BLaER1 (cell line): ENCODE measurements around the gene FAM217A.

ENCODE experiments used
- H3K27ac ChIP-seq: shearing (Covaris generic); formaldehyde crosslinking; 2 replicates; pipeline ENCODE4 v1.8.1; 2022
- H3K27me3 ChIP-seq: shearing (Covaris generic); formaldehyde crosslinking; 2 replicates; pipeline ENCODE4 v1.8.1; 2022
- H3K36me3 ChIP-seq: shearing (Covaris generic); formaldehyde crosslinking; 2 replicates; pipeline ENCODE4 v1.8.1; 2022
- H3K4me1 ChIP-seq: shearing (Covaris generic); formaldehyde crosslinking; 2 replicates; pipeline ENCODE4 v1.8.1; 2022
- H3K4me2 ChIP-seq: shearing (Covaris generic); formaldehyde crosslinking; 2 replicates; pipeline ENCODE4 v1.8.1; 2022
- H3K4me3 ChIP-seq: shearing (Covaris generic); formaldehyde crosslinking; 2 replicates; pipeline ENCODE4 v1.8.1; 2022
- H3K9ac ChIP-seq: shearing (Covaris generic); formaldehyde crosslinking; 2 replicates; pipeline ENCODE4 v1.8.1; 2022
- H3K9me3 ChIP-seq: shearing (Covaris generic); formaldehyde crosslinking; 2 replicates; pipeline ENCODE4 v1.8.1; 2022
- H4K20me1 ChIP-seq: shearing (Covaris generic); formaldehyde crosslinking; 2 replicates; pipeline ENCODE4 v1.8.1; 2022
- Cebpa-rat ChIP-seq: shearing (Covaris generic); IDR thresholded peaks from 2 replicates; pipeline ENCODE4 v1.8.1; 2022

The FAM217A gene

DNA sequence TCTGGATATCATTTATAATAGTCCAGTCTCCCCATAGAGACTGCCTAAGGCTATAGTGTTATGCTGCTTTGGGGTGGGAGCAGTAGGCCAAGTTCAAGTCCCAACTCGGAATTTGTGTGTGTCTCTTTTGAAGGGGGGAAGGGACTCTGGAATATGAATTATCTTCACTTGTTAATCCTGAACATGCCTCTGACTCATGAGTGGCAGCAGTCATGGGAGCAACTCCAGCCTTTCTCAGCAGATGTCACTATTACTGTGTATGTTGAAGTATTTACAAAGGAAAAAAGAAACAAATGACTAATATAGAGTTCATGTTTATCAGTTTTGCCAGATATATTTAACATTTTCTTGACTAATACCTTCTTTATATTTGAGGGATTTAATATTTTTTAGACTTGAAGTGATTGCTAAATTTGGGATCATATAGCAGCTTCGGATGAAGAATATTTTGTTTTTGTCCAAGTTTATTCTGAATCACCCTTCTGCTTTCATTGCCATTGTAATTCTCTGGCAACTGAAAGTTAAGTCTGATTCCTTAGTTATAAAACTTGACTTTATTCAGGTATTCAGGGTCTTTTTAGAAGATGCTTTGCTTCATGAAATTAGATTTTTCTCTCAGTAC, 23.4 kb downstream of the FAM217A start:
- Histone ChIP-seq H3K27ac (no peak overlapping the region), H3K4me2 (no peak overlapping the region), H3K4me1 (no peaks in the 10 kb centered on the region), H3K36me3 (peaks cover 97% of the 10 kb centered on the region), H3K4me3 (no peak overlapping the region), H3K27me3 (no peaks in the 10 kb centered on the region), H4K20me1 (peaks cover 50% of the 10 kb centered on the region), H3K9ac (no peak overlapping the region), H3K9me3 (no peaks in the 10 kb centered on the region)
- TF ChIP-seq Cebpa-rat, result no peak

DNA sequence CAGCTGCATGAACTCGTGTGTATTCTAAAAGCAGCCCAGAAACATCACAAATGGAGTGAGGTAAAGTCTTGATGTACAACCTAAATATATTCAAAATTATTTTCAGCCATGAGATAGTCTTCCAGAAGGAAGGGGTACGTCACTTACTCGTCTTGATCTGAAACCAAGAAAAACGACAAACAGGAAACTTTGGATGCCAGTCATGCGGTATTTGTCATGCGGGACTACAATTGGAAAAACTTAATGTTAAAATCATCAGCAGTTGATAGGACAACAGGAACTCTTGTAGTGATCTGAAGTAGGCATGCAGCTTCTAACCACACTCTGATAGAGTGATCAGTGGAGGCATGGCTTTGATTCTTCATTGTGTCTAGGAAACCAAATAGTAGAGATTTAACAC, 29.7 kb downstream of the FAM217A start:
- Histone ChIP-seq H3K9me3 (no peaks in the 10 kb centered on the region), H3K4me2 (no peak overlapping the region), H3K27me3 (no peaks in the 10 kb centered on the region), H3K4me1 (no peaks in the 10 kb centered on the region), H4K20me1 (peaks cover 57% of the 10 kb centered on the region), H3K9ac (no peak overlapping the region), H3K4me3 (no peak overlapping the region), H3K36me3 (peaks cover 95% of the 10 kb centered on the region), H3K27ac (no peak overlapping the region)
- TF ChIP-seq Cebpa-rat, result no peak

DNA sequence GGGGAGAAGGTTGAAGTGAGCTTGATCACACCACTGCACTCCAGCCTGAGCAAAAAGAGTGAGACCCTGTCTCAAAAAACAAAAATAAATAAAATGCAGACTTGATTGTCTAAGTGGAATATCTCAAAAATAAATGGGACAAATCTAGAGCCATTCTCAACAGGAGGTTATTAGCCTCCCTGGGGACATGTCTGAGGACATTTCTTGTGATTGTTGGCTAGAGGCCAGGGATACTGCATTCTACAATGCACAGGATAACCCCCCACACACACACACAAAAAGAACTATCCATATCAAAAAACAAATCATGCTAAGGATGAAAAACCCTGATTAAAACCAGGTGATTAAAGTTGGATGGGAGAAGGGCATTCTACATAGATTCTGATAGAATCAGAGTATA, 37.5 kb downstream of the FAM217A start:
- H3K27ac ChIP-seq, result no peak overlapping the region
- 0 out of 2 replicates have a peak, but pooled peaks cover 4% of the 10 kb centered on the region for H3K4me1 ChIP-seq
- no peak for TF ChIP-seq Cebpa-rat
- peaks cover 95% of the 10 kb centered on the region for H3K36me3 ChIP-seq
- H3K4me3 ChIP-seq, result no peak overlapping the region
- H4K20me1 ChIP-seq, result peaks cover 95% of the 10 kb centered on the region
- no peak overlapping the region for H3K4me2 ChIP-seq
- no peak overlapping the region for H3K9ac ChIP-seq
- no peaks in the 10 kb centered on the region for H3K9me3 ChIP-seq
- H3K27me3 ChIP-seq, result no peaks in the 10 kb centered on the region

DNA sequence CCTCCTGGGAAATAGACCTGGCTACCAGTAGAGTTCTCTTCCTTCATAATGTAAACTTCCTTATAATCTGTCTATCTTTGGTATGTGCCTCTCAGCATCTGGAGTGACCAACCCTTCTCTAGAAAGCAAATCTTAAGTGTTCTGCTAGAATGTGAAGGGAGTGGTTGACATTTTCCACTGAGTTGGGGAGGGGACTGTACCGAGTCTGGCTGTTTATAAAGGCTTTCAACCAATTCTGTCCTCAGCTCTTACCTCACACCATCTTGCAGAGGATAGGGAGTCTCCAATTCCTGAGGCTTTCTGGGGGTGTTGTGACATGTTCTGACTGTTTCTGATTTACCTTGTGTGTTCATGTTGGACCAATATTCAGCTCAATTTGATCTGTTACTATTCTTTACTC, 39.6 kb downstream of the FAM217A start:
- H3K9me3 ChIP-seq, result no peaks in the 10 kb centered on the region
- H3K4me3 ChIP-seq, result no peak overlapping the region
- no peak for TF ChIP-seq Cebpa-rat
- no peak overlapping the region for H3K9ac ChIP-seq
- H3K27me3 ChIP-seq, result no peaks in the 10 kb centered on the region
- H3K36me3 ChIP-seq, result peaks cover 92% of the 10 kb centered on the region
- peaks cover 95% of the 10 kb centered on the region for H4K20me1 ChIP-seq
- no peak overlapping the region for H3K4me2 ChIP-seq
- H3K27ac ChIP-seq, result no peak overlapping the region
- H3K4me1 ChIP-seq, result 0 out of 2 replicates have a peak, but pooled peaks cover 4% of the 10 kb centered on the region

DNA sequence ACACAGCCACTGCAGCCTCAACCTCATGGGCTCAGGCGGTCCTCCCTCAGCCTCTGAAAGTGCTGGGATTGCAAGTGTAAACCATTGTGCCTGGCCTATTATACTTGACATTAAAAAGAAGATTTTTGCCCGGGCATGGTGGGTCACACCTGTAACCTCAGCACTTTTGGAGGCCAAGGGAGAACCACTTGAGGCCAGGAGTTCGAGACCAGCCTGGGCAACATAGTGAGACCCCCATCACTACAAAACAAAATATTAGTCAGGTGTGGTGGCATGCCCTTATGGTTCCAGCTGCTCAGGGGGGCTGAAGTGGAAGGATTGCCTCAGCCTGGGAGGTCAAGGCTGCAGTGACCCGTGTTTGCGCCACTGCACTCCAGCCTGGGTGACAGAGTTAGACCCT, 42.4 kb downstream of the FAM217A start:
- TF ChIP-seq Cebpa-rat, result no peak
- H3K36me3 ChIP-seq, result peaks cover 83% of the 10 kb centered on the region

DNA sequence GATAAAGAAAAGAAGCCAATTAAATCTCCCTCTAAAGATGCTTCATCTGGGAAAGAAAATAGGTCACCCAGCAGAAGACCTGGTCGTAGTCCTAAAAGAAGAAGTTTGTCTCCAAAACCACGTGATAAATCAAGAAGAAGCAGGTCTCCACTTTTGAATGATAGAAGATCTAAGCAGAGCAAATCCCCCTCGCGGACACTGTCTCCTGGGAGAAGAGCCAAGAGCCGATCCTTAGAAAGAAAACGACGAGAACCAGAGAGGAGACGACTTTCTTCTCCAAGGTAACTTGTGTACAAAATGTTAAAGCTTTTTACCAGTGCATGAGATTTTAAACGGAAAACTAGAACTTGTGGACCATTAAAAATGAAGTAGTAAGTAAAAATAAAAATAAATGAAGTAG, 46.5 kb downstream of the FAM217A start:
- Histone ChIP-seq H3K27ac (no peak overlapping the region), H3K9me3 (no peaks in the 10 kb centered on the region), H3K36me3 (peaks cover 84% of the 10 kb centered on the region), H3K9ac (no peak overlapping the region), H3K4me2 (no peak overlapping the region), H3K27me3 (no peaks in the 10 kb centered on the region), H3K4me1 (0 out of 2 replicates have a peak, but pooled peaks cover 7% of the 10 kb centered on the region), H3K4me3 (no peak overlapping the region), H4K20me1 (peaks cover 100% of the 10 kb centered on the region)
- no peak for TF ChIP-seq Cebpa-rat

More for the DNA sequence above, 42.4 kb downstream of the FAM217A start:
- Histone ChIP-seq H3K4me3 (no peak overlapping the region), H3K9ac (no peak overlapping the region), H3K9me3 (no peaks in the 10 kb centered on the region), H3K27me3 (no peaks in the 10 kb centered on the region), H3K4me1 (0 out of 2 replicates have a peak, but pooled peaks cover 4% of the 10 kb centered on the region), H3K4me2 (no peak overlapping the region), H4K20me1 (peaks cover 99% of the 10 kb centered on the region), H3K27ac (no peak overlapping the region)

DNA sequence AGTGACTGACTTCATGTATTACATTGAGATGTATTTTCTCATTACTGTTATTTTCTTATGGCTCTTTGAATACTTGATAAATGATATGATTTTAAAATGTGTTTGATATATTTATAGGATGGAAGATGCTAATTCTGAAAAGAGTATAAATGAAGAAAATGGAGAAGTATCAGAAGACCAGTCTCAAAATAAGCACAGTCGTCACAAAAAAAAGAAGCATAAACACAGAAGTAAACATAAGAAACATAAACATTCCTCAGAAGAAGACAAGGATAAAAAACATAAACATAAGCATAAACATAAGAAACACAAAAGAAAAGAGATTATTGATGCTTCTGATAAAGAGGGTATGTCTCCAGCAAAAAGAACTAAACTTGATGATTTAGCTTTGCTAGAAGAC, 47.5 kb downstream of the FAM217A start:
- Histone ChIP-seq H4K20me1 (peaks cover 100% of the 10 kb centered on the region), H3K4me1 (0 out of 2 replicates have a peak, but pooled peaks cover 7% of the 10 kb centered on the region), H3K4me2 (no peak overlapping the region), H3K36me3 (peaks cover 82% of the 10 kb centered on the region), H3K4me3 (no peak overlapping the region), H3K9ac (no peak overlapping the region), H3K27ac (no peak overlapping the region), H3K27me3 (no peaks in the 10 kb centered on the region), H3K9me3 (no peaks in the 10 kb centered on the region)
- TF ChIP-seq Cebpa-rat, result no peak

DNA sequence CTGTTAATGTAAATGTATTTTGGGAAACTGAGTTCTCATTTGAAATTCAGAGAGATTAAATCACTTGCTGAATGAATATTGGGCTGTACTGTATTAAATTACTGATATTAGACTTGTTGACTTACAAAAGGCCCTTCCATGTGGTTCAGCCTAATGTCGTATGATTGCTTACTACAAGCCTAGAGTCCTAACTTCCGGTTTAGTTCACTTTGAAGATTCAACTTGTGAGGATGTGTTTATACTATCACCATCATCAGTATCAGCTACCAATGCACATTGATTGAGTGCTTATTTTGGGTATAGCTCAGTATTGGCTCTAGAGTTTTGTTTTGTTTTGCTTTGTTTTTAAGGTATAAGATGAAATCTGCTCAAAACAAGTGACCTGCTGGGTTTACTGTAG, 48.3 kb downstream of the FAM217A start:
- Histone ChIP-seq H3K4me3 (no peak overlapping the region), H3K27me3 (no peaks in the 10 kb centered on the region), H3K27ac (no peak overlapping the region), H3K36me3 (peaks cover 78% of the 10 kb centered on the region), H4K20me1 (peaks cover 100% of the 10 kb centered on the region), H3K9me3 (no peaks in the 10 kb centered on the region), H3K4me1 (0 out of 2 replicates have a peak, but pooled peaks cover 7% of the 10 kb centered on the region), H3K9ac (no peak overlapping the region), H3K4me2 (no peak overlapping the region)
- no peak for TF ChIP-seq Cebpa-rat

DNA sequence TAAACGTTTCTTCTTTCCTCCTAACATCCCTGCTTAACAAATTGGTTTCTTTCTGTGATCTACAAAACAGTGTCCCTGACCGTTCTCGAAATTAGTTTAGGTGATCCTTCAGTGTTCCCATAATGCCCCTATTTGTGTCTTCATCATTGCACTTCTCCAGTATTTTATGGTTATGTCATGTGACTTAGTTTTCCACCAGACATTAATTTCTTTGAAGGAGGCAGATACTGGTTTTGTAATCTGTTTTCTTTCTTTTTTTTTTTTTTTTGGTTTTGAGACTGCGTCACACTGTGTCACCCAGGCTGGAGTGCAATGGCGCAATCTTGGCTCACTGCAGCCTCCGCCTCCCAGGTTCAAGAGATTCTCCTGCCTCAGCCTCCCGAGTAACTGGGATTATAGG, 49.2 kb downstream of the FAM217A start:
- no peak for TF ChIP-seq Cebpa-rat
- Histone ChIP-seq H3K4me3 (no peak overlapping the region), H3K9ac (no peak overlapping the region), H3K27ac (no peak overlapping the region), H3K4me2 (no peak overlapping the region), H3K4me1 (0 out of 2 replicates have a peak, but pooled peaks cover 11% of the 10 kb centered on the region), H3K27me3 (no peaks in the 10 kb centered on the region), H3K36me3 (peaks cover 75% of the 10 kb centered on the region), H4K20me1 (peaks cover 100% of the 10 kb centered on the region), H3K9me3 (no peaks in the 10 kb centered on the region)

DNA sequence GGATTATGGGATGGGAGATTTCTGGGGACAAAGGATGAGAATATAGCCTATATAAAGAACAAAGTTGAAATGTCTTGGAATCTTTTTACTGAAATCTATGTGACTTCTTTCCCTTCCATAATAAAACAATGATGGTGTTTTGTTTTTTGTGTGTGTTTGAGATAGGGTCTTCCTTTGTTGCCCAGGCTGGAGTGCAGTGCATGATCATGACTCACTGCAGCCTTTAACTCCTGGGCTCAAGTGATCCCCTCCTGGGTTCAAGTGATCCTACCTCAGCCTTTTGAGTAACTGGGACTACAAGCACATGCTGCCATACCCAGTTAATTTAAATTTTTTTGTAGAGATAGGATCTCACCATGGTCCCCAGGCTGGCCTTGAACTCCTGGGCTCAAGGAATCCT, 50.9 kb downstream of the FAM217A start:
- TF ChIP-seq Cebpa-rat, result no peak
- Histone ChIP-seq H3K4me2 (no peak overlapping the region), H3K4me1 (peaks cover 23% of the 10 kb centered on the region), H3K36me3 (peaks cover 84% of the 10 kb centered on the region), H3K27me3 (no peaks in the 10 kb centered on the region), H4K20me1 (peaks cover 100% of the 10 kb centered on the region), H3K9ac (no peak overlapping the region), H3K27ac (no peak overlapping the region), H3K9me3 (no peaks in the 10 kb centered on the region), H3K4me3 (no peak overlapping the region)
